ENCODE data around the gene HECW1.
"Not testable (repeated sequence)": the region's sequence is repeated elsewhere in the genome, so short reads cannot be mapped to it uniquely, and the experiment has no call there.

HECW1 gene

DNA sequence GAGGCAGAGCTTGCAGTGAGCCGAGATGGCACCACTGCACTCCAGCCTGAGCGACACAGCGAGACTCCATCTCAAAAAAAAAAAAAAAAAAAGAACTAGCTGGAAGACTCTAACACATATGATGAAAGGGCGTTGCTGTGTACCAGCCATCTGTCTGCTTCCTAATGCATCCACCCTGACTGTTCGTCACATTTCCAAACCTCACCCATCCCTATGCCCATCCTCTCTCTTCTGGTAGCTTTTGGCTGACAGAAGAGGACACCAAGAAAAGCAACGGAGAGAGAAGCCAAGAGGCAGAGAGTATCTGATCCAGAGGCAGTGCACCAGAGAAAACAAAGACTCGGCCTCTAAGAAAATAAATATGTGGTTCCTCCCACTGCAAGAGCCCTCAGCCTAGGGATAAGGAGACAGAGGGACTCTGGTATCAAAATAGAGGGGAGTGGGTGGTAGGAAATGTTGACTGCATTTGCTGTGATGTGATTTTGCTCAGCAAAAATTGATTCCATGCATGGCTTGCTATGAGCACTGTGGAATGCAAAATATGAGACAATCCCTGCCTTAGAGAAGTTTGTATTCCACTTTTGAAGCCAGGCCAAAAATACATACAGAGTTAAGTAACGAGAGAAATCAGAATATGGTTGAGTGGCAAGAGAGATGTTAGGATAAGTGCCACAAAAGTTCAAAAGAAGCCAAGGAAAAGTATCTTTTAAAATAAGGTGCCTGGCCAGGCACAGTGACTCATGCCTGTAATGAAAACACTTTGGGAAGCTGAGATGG lies 369.6 kb downstream of the HECW1 start:
- no peak for DNase-seq

DNA sequence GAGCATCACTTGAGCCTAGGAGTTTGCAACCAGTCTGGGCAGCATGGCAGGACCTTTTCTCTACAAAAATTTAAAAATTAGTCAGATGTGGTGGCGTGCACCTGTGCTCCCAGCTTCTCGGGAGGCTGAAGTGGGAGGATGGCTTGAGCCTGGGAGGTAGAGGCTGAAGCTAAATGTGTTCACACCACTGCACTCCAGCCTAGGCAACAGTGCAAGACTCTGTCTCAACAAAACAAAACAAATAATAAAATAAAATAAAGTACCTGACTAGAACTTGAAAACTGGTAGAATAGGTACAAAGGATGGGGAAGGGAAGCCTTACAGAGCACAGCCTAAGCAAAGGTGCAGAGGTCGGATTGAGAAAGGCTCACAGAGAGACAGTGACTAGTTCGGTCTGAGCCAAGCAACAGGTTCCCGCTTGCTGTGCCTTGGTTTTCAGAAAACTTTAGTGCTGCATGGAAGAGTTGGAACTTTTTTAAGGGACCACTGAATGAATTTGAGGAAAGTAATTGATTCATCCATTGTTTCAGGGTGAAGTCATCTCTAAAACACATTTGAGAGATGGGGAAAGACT lies 370.3 kb downstream of the HECW1 start:
- no peak for DNase-seq

- DNase-seq, result no peak
Observed at GRCh38 chr7:43484678-43485395, 372.4 kb downstream of the HECW1 start.

- DNase-seq, result no peak
Observed at GRCh38 chr7:43485580-43485979, 373.1 kb downstream of the HECW1 start.

- DNase-seq, result not testable (repeated sequence)
Observed at GRCh38 chr7:43486008-43486407, 373.6 kb downstream of the HECW1 start.

GRCh38 chr7:43486634-43487033 lies 374.2 kb downstream of the HECW1 start:
- DNase-seq, result no peak

- DNase-seq, result no peak
Observed at GRCh38 chr7:43487731-43488073, 375.3 kb downstream of the HECW1 start.

- no peak for DNase-seq
Observed at GRCh38 chr7:43489257-43489656, 376.8 kb downstream of the HECW1 start.

GRCh38 chr7:43490016-43490415 lies 377.6 kb downstream of the HECW1 start:
- no peak for DNase-seq

GRCh38 chr7:43491123-43491522 lies 378.7 kb downstream of the HECW1 start:
- no peak for DNase-seq

DNA sequence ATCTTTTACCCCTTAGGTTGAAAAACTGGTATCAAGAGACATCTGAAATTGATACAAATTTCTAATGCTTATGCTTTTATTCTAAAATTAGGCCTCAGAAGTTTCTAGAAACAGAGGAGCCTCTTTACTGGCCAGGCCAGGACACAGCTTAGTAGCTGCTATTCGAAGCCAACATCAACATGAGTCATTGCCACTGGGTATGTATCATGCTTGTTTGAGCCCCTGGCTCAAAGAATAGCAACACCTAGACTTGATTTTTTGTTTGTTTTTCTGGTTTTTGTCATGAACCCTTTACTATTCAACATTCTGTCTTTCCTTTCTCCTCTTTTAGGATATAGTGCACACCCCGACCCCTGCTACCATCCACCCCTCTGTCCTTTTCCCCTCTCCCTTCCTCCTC lies 379.5 kb downstream of the HECW1 start:
- DNase-seq, result no peak

DNA sequence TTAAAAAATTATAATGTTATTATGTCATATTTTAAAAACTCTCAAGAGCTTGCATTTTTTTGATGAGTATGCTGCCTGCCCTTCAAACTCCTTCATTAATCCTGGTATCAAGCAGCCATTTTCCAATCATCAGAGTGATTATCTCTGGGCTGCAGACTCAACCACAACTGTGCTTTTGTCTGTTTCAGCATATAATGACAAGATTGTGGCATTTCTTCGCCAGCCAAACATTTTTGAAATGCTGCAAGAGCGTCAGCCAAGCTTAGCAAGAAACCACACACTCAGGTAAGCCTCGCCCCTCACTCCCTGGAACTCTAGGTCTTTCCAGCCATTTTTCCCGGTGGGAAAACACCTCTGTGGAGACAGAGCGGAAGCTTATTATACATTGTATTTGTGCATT lies 380.4 kb downstream of the HECW1 start:
- no peak for DNase-seq

GRCh38 chr7:43495572-43495971 lies 383.1 kb downstream of the HECW1 start:
- DNase-seq, result no peak

- DNase-seq, result no peak
Observed at GRCh38 chr7:43496596-43496995, 384.1 kb downstream of the HECW1 start.

DNA sequence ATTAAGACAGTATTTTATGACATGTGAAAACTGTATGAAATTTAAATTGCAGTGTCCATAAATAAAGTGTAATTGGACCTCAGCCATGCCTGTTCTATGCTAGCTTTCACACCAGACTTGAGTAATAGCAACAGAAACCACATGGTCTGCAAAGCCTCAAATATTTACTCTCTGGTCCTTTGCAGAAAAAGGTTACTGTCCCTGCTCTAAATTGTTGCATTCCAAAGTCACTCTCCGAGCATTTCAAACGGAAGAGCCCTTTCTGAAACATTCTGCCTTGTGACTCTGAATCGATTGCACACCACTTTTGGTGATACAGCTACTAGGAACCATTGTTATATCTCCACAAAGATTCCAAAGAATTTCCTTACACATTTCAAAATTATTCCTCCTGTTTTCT lies 389.4 kb downstream of the HECW1 start:
- DNase-seq, result no peak

- DNase-seq, result no peak
Observed at GRCh38 chr7:43502941-43503340, 390.5 kb downstream of the HECW1 start.

GRCh38 chr7:43505412-43505811 lies 393.0 kb downstream of the HECW1 start:
- DNase-seq, result no peak

- DNase-seq, result no peak
Observed at GRCh38 chr7:43506460-43506859, 394.0 kb downstream of the HECW1 start.

- no peak for DNase-seq
Observed at GRCh38 chr7:43508461-43508860, 396.0 kb downstream of the HECW1 start.

- no peak for DNase-seq
Observed at GRCh38 chr7:43509906-43510305, 397.5 kb downstream of the HECW1 start.

DNA sequence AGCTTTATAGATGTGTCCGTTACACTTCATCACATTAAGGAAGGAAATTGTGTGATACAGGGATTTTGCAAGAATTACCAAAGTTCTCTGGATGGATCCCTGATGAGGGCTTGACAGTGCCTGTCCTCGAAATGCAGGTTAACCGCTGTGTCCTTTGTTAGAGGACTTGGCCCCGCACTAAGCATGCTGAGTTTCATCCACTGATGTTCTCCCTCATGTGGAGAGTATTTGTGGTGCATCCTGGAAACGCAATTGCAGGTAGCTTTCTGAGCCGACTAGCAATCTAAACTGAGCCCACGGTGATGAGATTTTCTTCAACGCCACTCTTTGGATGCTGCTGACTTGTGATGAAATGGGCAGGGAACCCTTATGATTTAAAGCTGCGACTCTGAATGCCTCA lies 398.6 kb downstream of the HECW1 start:
- no peak for DNase-seq

- no peak for DNase-seq
Observed at GRCh38 chr7:43511769-43512515, 399.5 kb downstream of the HECW1 start.

GRCh38 chr7:43513251-43513650 lies 400.8 kb downstream of the HECW1 start:
- no peak for DNase-seq

Data from CD4-positive, alpha-beta T cell treated with Interferon alpha-2 for 1 hour (primary cell).